Muscle layer of duodenum (tissue), 2 donors: ENCODE data around the gene RND2.

Experiments
- H3K27ac ChIP-seq: one replicate; pipeline ENCODE4 v1.7.0; 2013; ENCODE audit warnings: mild to moderate bottlenecking, low read length
- H3K27me3 ChIP-seq: one replicate; pipeline ENCODE4 v1.7.0; 2013; ENCODE audit warnings: low read depth, mild to moderate bottlenecking, control low read depth, low read length
- H3K36me3 ChIP-seq, 2 donors: one replicate each; pipeline ENCODE4 v1.7.0; 2013; ENCODE audit warnings: low read length in 2 of 2, control low read depth in 1 of 2, mild to moderate bottlenecking in 1 of 2; ENCODE audit not compliant: insufficient read depth in 2 of 2, control insufficient read depth in 1 of 2
- H3K4me1 ChIP-seq, 2 donors: one replicate each; pipeline ENCODE4 v1.7.0; 2013; ENCODE audit warnings: low read length in 2 of 2, mild to moderate bottlenecking in 2 of 2, control low read depth in 1 of 2, moderate library complexity in 1 of 2; ENCODE audit not compliant: insufficient read depth in 2 of 2, control insufficient read depth in 1 of 2
- H3K4me3 ChIP-seq, 2 donors: one replicate each; pipeline ENCODE4 v1.7.0; 2013; ENCODE audit warnings: low read length in 2 of 2, low read depth in 1 of 2, mild to moderate bottlenecking in 1 of 2
- H3K9me3 ChIP-seq, 2 donors: one replicate each; pipeline ENCODE4 v1.7.0; 2013; ENCODE audit warnings: low read length in 2 of 2, control low read depth in 1 of 2, mild to moderate bottlenecking in 1 of 2; ENCODE audit not compliant: control insufficient read depth in 1 of 2
- donor health status: healthy.

RND2 gene

DNA sequence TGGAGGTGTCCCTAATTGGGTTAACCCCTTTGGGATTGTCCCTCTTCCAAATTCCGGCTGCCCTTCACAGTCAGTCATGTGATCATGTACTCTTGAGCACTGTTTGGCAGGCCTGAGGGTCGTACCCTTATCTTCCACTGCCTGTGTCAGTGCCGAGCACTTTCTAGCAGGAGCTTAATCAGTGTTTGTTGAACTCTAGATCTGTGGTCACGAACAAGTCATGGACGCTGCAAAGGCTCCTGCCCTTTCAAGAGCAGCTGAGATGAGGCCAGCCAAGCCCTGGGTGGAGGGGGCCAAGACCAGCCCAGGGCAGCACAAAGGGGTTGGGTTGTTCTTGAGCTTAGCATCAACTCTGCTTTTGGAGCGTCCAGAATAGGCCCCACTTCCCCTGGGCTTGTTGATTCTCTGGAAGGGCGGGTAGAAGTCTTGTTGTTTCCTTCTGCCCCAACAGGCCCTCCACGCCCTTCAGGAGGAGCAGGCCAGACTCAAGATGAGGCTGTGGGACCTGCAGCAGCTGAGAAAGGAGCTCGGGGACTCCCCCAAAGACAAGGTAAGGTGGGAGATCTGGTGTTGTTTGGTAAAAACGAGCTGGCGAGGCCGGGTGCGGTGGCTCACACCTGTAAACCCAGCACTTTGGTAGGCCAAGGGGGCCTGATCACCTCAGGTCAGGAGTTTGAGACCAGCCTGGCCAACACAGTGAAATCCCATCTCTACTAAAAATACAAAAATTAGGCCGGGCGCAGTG is 13.1 kb upstream of the RND2 start:
- Histone ChIP-seq H3K27me3 (no peaks in the 10 kb centered on the region), H3K9me3 (no peaks in the 10 kb centered on the region), H3K4me1 (peaks cover 5 to 31% of the 10 kb centered on the region in 2 donors), H3K4me3 (no peak overlapping the region), H3K36me3 (peaks cover 18 to 44% of the 10 kb centered on the region in 2 donors), H3K27ac (no peak overlapping the region)

DNA sequence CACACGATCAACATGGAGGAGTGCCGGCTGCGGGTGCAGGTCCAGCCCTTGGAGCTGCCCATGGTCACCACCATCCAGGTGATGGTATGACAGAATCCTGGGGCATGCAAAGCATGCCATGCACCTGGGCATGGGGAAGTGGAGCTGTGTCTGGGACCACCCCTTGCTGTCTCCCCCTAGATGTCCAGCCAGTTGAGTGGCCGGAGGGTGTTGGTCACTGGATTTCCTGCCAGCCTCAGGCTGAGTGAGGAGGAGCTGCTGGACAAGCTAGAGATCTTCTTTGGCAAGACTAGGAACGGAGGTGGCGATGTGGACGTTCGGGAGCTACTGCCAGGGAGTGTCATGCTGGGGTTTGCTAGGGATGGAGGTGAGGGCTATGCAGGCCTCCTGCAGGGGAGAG is 11.7 kb upstream of the RND2 start:
- Histone ChIP-seq H3K9me3 (no peaks in the 10 kb centered on the region), H3K27ac (no peak overlapping the region), H3K27me3 (no peaks in the 10 kb centered on the region), H3K4me3 (no peak overlapping the region), H3K36me3 (peaks cover 21 to 48% of the 10 kb centered on the region in 2 donors), H3K4me1 (peaks cover 7 to 36% of the 10 kb centered on the region in 2 donors)

DNA sequence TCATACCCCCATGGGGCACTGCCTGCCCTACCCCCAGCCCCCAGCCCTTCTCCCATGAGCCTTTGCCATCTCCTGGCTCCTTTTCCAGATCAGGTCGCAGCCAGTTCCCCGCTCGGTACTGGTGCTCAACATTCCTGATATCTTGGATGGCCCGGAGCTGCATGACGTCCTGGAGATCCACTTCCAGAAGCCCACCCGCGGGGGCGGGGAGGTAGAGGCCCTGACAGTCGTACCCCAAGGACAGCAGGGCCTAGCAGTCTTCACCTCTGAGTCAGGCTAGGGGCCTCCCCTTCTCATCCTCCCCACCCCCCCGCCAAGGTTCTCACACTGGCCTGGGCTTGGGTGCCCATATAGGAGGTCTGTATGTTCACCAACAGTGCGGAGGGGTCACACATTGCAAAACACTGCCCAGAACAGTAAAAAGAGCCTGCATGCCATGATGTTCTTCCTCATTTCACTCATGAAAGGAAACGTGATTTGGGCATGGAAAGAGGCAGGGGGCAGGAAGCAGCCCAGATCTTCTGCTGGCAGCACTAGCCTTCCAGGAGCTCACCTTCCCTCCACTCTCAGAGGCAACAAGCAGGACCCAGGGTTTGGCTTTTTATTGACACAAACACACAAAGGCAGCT is 10.9 kb upstream of the RND2 start:
- peaks cover 10 to 44% of the 10 kb centered on the region in 2 donors for H3K4me1 ChIP-seq
- no peak overlapping the region for H3K4me3 ChIP-seq
- H3K36me3 ChIP-seq = peaks cover 21 to 52% of the 10 kb centered on the region in 2 donors
- H3K27ac ChIP-seq = no peak overlapping the region
- H3K9me3 ChIP-seq = no peaks in the 10 kb centered on the region
- H3K27me3 ChIP-seq = no peaks in the 10 kb centered on the region

DNA sequence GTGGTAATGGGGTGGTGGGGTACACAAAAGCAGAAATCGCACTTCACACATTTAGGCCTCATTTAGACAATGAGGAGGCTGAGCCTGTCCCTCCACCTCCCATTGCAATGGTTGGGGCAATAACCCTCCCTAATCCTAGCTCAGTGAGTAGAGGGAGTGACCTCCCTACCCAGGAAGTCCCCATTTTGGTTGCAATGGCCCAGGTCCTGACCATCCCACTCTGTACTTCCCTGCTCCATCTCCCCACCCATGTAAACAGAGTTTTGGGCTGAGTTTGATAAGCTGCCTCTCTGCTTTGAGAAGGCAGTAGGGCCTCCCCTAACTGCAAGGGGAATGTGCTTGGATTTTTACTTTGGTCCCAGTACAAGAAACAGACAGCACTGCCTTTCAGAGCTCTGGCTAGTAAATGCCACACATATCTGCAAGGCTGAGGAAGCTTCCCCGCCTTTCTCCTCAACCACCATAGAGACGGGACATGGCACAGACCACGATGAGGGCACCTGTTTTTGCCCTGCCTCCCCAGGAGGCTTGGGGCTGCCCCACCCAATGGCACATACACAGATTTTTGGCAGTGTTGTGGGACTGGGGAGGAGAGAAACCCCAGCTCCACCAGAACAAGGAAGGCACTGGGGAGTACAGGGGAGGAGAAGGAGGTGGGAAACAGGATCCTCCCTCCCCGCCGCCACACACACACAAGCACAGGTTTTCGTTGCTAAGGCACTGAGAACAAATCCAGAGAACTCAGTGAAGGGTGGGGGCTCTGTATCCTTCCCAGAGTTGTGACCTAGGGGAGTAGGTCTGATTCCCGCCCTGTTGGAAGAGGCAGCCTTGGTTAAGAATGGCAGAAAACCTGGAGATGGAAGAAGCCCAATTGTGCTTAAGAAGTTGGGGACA is 10.1 kb upstream of the RND2 start:
- no peaks in the 10 kb centered on the region for H3K9me3 ChIP-seq
- no peaks in the 10 kb centered on the region for H3K27me3 ChIP-seq
- H3K4me1 ChIP-seq = peaks cover 16 to 52% of the 10 kb centered on the region in 2 donors
- H3K36me3 ChIP-seq = peaks cover 21 to 52% of the 10 kb centered on the region in 2 donors
- no peak overlapping the region for H3K4me3 ChIP-seq
- peak overlapping the region; percentile 57 for H3K27ac ChIP-seq

DNA sequence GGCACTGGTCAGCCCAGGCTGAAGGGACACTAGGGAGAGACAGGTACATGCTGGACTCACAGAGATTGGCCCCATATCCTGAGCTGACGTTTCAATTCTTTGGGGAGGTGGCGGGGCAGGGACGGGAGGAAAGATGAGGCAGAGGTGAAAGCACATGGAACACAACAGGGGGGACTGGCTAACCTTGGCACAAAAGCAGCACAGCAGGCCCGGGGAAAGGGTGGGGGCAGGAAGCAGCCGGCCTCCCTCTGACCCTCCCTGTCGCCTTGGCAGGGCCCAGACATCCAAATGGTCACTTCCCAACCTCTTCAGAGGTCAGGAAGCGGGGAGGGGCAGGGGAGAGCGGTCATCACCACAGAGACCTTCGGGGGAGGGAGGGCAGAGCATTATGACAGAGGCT is 9.5 kb upstream of the RND2 start:
- Histone ChIP-seq H3K4me1 (peaks cover 17 to 58% of the 10 kb centered on the region in 2 donors), H3K9me3 (no peaks in the 10 kb centered on the region), H3K27ac (peak overlapping the region; percentile 57), H3K4me3 (no peak overlapping the region), H3K27me3 (no peaks in the 10 kb centered on the region), H3K36me3 (peaks cover 21 to 52% of the 10 kb centered on the region in 2 donors)

DNA sequence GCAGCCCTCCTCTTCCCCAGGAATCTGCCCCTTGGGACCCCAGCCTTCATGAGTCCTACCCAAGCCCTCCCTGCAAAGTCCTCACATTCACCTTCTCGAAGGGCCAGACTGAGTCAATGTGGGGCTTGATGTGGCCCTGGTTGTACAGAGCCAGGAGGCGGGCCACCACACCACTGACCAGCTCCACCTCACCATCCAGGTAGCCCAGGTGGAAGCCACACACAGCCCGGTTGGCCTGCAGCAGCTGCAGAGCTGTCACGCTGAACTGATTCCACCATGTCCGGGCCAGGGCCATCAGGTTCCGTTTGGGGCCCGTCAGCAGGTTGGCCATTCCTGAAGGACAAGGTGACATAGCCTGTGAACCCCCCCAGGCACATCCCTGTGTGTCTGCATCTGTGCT is 8.8 kb upstream of the RND2 start:
- Histone ChIP-seq H3K27ac (peak overlapping the region; percentile 51), H3K27me3 (no peaks in the 10 kb centered on the region), H3K4me3 (no peak overlapping the region)

DNA sequence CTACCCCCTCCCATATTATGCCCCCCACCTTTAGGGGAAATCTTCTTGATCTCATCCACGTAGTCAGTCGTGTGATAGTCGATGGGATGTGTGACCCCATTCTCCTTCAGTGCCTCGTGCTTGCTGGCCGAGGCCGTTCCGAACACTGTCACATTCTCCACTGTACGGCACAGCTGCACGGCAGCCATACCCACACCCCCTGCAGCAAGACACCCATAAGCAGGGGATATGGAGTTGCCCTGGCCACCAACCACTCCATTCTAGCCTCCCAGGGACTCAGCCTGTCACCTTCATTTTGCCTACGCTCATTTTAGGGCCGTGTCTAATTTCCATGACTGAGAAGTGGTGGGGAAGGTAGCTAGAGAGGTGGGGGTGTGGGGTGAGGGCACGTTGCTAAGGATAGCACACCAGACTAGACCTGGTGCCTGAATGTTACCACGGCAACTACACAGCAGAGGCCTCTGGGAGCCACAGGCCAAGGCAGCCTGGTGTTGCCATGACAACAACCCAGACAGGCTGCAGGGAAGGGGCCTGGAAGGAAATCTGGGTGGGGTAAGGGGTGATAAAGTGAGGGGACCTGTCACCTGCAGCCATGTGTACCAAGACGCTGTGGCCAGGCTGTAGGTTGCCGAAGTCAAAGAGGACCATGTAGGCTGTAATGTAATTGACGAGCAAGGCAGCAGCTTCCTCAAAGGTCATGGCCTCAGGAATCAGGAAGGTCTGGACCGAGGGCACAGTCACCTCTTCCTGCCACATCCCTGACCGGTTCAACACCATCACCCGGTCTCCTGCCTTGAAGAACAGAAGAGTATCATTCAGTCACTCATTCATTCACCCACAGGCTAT is 6.8 kb upstream of the RND2 start:
- peaks cover 15 to 49% of the 10 kb centered on the region in 2 donors for H3K36me3 ChIP-seq
- no peak overlapping the region for H3K4me3 ChIP-seq
- peaks cover 17 to 53% of the 10 kb centered on the region in 2 donors for H3K4me1 ChIP-seq
- H3K27ac ChIP-seq = peak overlapping the region; percentile 11
- H3K9me3 ChIP-seq = no peaks in the 10 kb centered on the region
- no peaks in the 10 kb centered on the region for H3K27me3 ChIP-seq

More for the DNA sequence above, 8.8 kb upstream of the RND2 start:
- H3K36me3 ChIP-seq = peaks cover 21 to 52% of the 10 kb centered on the region in 2 donors
- peaks cover 17 to 58% of the 10 kb centered on the region in 2 donors for H3K4me1 ChIP-seq
- H3K9me3 ChIP-seq = no peaks in the 10 kb centered on the region

DNA sequence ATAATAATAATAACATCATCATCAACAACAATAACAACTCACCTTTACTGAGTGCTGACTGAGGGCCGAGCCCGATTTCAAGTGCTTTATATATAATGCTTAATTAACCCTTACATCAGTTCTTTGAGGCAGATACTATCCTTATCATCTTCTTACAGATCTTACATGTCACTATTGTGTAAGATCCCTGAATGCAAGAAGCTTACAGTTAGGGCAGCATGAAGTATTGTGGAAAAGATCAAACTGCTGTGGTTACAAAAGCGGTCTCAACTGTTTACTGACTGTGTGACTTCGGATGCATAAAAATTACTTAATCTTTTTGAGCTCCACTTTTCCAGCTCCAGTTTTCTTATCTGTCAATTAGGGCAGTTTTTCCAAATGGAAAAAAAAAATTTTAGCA is 6.1 kb upstream of the RND2 start:
- Histone ChIP-seq H3K4me1 (peaks cover 17 to 47% of the 10 kb centered on the region in 2 donors), H3K27ac (no peak overlapping the region), H3K9me3 (no peaks in the 10 kb centered on the region), H3K36me3 (peaks cover 13 to 42% of the 10 kb centered on the region in 2 donors), H3K4me3 (no peak overlapping the region), H3K27me3 (no peaks in the 10 kb centered on the region)

DNA sequence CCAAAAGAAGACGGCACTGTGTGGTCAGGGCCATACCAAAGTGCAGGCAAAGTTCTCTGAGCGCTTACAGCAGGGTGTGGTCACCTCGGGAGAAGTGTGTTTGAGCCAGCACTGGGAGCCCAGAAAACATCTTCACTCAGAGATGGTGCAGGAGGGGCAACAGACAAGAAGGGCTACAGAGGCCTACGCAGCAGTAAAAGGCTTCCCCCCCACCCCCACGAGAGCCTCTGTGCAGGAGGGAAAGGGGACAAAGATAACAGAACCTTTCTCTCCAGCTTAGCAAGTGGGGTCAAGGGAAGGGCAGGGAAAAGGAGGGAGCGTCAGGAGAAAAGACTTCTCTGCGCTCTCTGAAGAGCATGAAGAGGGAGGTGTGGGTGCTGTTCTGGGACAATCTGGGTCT is 5.6 kb upstream of the RND2 start:
- Histone ChIP-seq H3K27ac (peak overlapping the region; percentile 75), H3K36me3 (peaks cover 13 to 37% of the 10 kb centered on the region in 2 donors), H3K4me3 (peak overlapping the region; percentile 23 to 100), H3K9me3 (no peaks in the 10 kb centered on the region), H3K4me1 (peaks cover 17 to 43% of the 10 kb centered on the region in 2 donors), H3K27me3 (no peaks in the 10 kb centered on the region)

DNA sequence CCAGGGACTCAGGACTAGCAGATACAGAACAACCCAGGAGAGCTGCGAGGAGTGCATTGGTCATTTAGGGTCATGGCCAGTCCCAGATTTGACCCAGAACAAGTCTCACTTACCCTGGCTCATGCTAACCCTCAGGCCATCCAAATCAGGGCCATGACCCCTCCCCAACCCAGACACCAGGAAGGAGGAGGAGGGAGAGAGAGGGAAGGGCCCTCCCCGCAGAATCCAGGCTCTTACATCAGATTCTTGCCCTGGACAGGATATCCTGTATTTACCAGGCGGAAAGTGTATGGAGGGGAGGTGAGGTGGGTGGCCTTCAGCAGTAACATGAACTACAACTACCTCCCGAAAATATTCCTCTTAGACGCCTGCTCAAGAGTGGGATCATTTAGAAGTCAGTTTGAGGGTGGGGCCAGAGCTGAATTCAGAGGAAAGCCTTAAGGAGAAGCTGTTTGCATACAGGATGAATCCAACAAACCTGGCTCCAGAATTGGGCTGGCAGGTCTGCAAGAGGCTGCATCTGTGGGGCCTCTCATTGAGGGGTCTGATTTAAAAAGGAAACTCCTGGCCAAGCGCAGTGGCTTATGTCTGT is 4.9 kb upstream of the RND2 start:
- peaks cover 10 to 30% of the 10 kb centered on the region in 2 donors for H3K36me3 ChIP-seq
- H3K27ac ChIP-seq = peak overlapping the region; percentile 75
- H3K4me1 ChIP-seq = peaks cover 14 to 35% of the 10 kb centered on the region in 2 donors
- H3K9me3 ChIP-seq = no peaks in the 10 kb centered on the region
- H3K4me3 ChIP-seq = peak overlapping the region; percentile 23 to 100
- no peaks in the 10 kb centered on the region for H3K27me3 ChIP-seq
